DND-41 (cell line): ENCODE measurements around the gene CD200.

Experiments used
- ATAC-seq: fragments of 200-7000 bp; cut with Tn5 transposase; 3 replicates; pipeline ENCODE4 v1.9.1; 2021; ENCODE audit warnings: low read depth; ENCODE audit not compliant: insufficient read depth
- DNase-seq: peaks from one replicate; pipeline ENCODE4 v3.0.0-alpha.2; 2020
- H2AFZ ChIP-seq: 2 replicates; pipeline ENCODE4 v1.6.0; 2012; ENCODE audit warnings: low read depth, low read length
- H3K27ac ChIP-seq: 2 replicates; pipeline ENCODE4 v1.5.1; 2012; ENCODE audit warnings: low read length, inconsistent platforms
- H3K27me3 ChIP-seq: fragments of 200-600 bp; sonication (generic); 2 replicates; pipeline ENCODE4 v1.6.0; 2012; ENCODE audit warnings: low read length, mild to moderate bottlenecking, inconsistent platforms; ENCODE audit not compliant: insufficient read depth, poor library complexity
- H3K36me3 ChIP-seq: 2 replicates; pipeline ENCODE4 v1.5.1; 2012; ENCODE audit warnings: low read length, inconsistent platforms; ENCODE audit not compliant: insufficient read depth
- H3K4me1 ChIP-seq: 2 replicates; pipeline ENCODE4 v1.5.1; 2012; ENCODE audit warnings: mild to moderate bottlenecking, low read length; ENCODE audit not compliant: insufficient read depth
- H3K4me2 ChIP-seq: 2 replicates; pipeline ENCODE4 v1.6.0; 2012; ENCODE audit warnings: mild to moderate bottlenecking, moderate library complexity, low read length, inconsistent platforms; ENCODE audit not compliant: insufficient read depth
- H3K4me3 ChIP-seq, 2 experiments: fragments of 200-600 bp in 1 of 2; shearing (Covaris generic) in 1 of 2; 2 replicates each; pipeline ENCODE4 v1.5.1; 2012 to 2016; ENCODE audit warnings: inconsistent platforms in 2 of 2, low read length in 2 of 2, mild to moderate bottlenecking in 2 of 2, low read depth in 1 of 2, moderate library complexity in 1 of 2
- H3K79me2 ChIP-seq: 2 replicates; pipeline ENCODE4 v1.6.0; 2012; ENCODE audit warnings: low read length, inconsistent platforms; ENCODE audit not compliant: insufficient read depth
- H3K9ac ChIP-seq: 2 replicates; pipeline ENCODE4 v1.6.0; 2012; ENCODE audit warnings: low read depth, mild to moderate bottlenecking, inconsistent platforms, low read length, moderate library complexity
- H3K9me3 ChIP-seq: 2 replicates; pipeline ENCODE4 v1.5.1; 2012; ENCODE audit warnings: low read length, moderate library complexity, mild to moderate bottlenecking, inconsistent platforms; ENCODE audit not compliant: insufficient read depth, severe bottlenecking
- H4K20me1 ChIP-seq: 2 replicates; pipeline ENCODE4 v1.6.0; 2012; ENCODE audit warnings: low read length; ENCODE audit not compliant: insufficient read depth
- EZH2 ChIP-seq: IDR thresholded peaks from 3 replicates; pipeline ENCODE4 v1.6.1; 2012; ENCODE audit warnings: borderline replicate concordance, low read depth, mild to moderate bottlenecking, moderate library complexity, low read length, inconsistent platforms; ENCODE audit not compliant: severe bottlenecking
- TF ChIP-seq, protein P1 (sequence below): IDR thresholded peaks from 2 replicates; pipeline ENCODE4 v1.5.1; 2012; ENCODE audit warnings: borderline replicate concordance, low read length, moderate library complexity, mild to moderate bottlenecking; ENCODE audit not compliant: poor library complexity, severe bottlenecking; ENCODE audit errors: extremely low read depth

The CD200 gene

DNA sequence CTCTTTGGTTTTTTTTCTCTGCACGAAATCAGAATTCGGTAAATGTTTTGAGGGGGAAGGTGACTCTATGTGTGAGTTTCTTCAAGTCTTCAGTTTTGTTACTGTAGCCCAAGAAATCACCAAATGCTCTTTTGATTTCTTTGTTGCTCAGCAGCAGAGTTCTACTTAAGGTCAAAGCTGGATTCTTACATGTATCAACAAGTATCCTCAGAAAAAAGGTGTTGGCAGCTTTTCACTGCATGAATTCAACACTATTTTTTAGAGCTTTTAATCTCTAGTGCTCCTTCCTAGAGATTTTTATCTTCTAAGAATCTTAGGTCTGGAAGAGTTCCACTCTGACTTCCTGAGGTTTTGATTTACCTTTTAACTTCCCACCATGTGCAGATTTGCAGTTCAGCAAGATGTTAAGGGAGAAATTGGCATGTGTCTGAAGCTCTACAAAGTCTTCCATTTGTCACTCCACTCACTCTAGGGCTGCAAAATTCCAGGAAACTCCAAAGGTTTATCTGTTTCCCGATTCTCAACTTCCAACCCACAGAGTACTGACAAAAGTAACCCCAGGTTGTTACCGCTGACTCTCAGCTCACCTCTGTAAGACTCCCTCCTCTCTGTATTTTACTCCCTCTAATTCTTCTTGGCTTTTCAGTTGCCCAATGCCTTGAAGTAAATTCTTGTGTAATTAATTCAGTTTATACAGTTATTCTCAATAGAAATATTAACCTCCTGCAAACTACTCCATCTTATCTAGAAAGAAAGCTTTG is 13.3 kb upstream of the CD200 start:
- H4K20me1 ChIP-seq: no peaks in the 10 kb centered on the region
- no peak overlapping the region for H3K27ac ChIP-seq
- H3K9ac ChIP-seq: no peak overlapping the region
- no peak overlapping the region for H3K4me3 ChIP-seq
- peaks cover 2% of the 10 kb centered on the region for H3K27me3 ChIP-seq
- ATAC-seq (no peak), DNase-seq (no peak)
- no peak overlapping the region for H3K4me2 ChIP-seq
- TF ChIP-seq EZH2: no peak
- TF ChIP-seq, protein P1, sequence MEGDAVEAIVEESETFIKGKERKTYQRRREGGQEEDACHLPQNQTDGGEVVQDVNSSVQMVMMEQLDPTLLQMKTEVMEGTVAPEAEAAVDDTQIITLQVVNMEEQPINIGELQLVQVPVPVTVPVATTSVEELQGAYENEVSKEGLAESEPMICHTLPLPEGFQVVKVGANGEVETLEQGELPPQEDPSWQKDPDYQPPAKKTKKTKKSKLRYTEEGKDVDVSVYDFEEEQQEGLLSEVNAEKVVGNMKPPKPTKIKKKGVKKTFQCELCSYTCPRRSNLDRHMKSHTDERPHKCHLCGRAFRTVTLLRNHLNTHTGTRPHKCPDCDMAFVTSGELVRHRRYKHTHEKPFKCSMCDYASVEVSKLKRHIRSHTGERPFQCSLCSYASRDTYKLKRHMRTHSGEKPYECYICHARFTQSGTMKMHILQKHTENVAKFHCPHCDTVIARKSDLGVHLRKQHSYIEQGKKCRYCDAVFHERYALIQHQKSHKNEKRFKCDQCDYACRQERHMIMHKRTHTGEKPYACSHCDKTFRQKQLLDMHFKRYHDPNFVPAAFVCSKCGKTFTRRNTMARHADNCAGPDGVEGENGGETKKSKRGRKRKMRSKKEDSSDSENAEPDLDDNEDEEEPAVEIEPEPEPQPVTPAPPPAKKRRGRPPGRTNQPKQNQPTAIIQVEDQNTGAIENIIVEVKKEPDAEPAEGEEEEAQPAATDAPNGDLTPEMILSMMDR: no peak
- H2AFZ ChIP-seq: no peak overlapping the region
- no peaks in the 10 kb centered on the region for H3K36me3 ChIP-seq
- no peaks in the 10 kb centered on the region for H3K79me2 ChIP-seq
- peaks cover 8% of the 10 kb centered on the region for H3K9me3 ChIP-seq
- H3K4me1 ChIP-seq: no peaks in the 10 kb centered on the region

DNA sequence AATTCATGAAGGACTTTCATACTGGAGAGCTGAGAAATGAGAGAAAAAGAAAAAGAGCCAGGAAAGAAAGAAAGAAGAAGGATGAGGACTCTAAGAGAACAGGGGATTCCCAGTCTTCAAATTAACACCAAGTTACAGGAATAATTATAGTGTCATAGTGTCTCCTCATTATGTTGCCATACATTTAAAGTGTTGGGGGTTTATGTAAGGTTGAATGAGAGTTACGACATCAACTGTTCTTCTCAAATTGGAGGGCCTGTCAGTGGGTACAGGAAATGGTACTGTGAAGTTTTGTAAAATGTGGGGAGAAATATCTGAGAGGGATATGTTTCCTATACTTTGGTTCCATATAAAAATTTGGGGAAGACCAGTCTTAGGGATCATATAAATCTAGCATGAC is 12.3 kb upstream of the CD200 start:
- no peak overlapping the region for H3K27ac ChIP-seq
- no peak overlapping the region for H2AFZ ChIP-seq
- TF ChIP-seq, protein P1: no peak
- no peak for TF ChIP-seq EZH2
- DNase-seq (no peak), ATAC-seq (no peak)
- no peaks in the 10 kb centered on the region for H3K4me1 ChIP-seq
- peaks cover 5% of the 10 kb centered on the region for H3K9me3 ChIP-seq
- H3K36me3 ChIP-seq: no peaks in the 10 kb centered on the region
- no peaks in the 10 kb centered on the region for H4K20me1 ChIP-seq
- H3K9ac ChIP-seq: no peak overlapping the region
- no peak overlapping the region for H3K4me2 ChIP-seq
- H3K4me3 ChIP-seq: no peak overlapping the region
- no peaks in the 10 kb centered on the region for H3K79me2 ChIP-seq
- peaks cover 2% of the 10 kb centered on the region for H3K27me3 ChIP-seq

DNA sequence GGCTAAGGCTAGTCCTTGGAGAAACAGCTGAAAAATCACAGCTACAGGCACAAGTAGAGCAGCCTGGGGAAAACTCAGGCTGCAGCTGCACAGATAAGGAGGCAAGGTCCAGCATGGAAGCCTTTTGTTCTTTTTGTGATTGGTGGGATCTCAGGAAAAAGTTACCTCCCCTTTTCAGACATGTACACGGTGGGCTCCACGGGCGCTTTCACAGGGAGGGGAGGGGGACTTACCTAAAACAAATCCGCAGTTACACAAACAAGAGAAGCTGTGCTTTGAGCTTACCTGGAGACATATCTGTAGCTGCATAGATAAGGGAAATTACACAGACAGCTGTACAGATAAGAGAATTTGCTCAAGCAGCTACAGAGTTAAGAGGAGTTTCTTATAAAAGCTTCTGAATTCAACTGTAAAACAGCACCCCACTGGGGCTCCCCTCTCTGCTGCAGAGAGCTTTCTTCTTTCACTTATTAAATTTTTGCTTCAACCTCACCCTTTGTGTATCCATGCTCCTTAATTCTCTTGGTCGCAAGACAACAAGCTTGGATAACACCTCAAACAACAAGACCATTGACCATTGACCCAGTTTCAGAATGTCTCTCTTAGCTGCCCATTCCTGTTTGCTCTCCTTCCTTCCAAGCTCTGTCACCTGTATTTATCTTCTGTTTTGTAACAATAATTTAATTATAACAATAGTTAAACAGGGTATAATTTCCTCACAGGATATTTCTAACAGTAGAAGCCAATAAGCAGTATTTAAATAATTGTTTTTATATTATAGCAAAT is 10.9 kb upstream of the CD200 start:
- Histone ChIP-seq H3K9me3 (no peaks in the 10 kb centered on the region), H3K36me3 (no peaks in the 10 kb centered on the region), H3K4me2 (no peak overlapping the region), H4K20me1 (no peaks in the 10 kb centered on the region), H2AFZ (no peak overlapping the region), H3K27ac (no peak overlapping the region), H3K79me2 (no peaks in the 10 kb centered on the region), H3K4me3 (no peak overlapping the region), H3K27me3 (peaks cover 2% of the 10 kb centered on the region), H3K9ac (no peak overlapping the region), H3K4me1 (no peaks in the 10 kb centered on the region)
- no peak for TF ChIP-seq EZH2
- TF ChIP-seq, protein P1: no peak
- no peak for ATAC-seq
- DNase-seq: no peak
